GM12874 (cell line): Measurements from ENCODE around the gene SLC41A1.

Source experiments
- TF ChIP-seq, protein P1 (sequence below): IDR thresholded peaks from 2 replicates; pipeline ENCODE4 v1.5.1; 2011; ENCODE audit warnings: low read depth, mild to moderate bottlenecking, control low read depth, low read length, moderate library complexity; ENCODE audit not compliant: insufficient read depth

The SLC41A1 gene

DNA sequence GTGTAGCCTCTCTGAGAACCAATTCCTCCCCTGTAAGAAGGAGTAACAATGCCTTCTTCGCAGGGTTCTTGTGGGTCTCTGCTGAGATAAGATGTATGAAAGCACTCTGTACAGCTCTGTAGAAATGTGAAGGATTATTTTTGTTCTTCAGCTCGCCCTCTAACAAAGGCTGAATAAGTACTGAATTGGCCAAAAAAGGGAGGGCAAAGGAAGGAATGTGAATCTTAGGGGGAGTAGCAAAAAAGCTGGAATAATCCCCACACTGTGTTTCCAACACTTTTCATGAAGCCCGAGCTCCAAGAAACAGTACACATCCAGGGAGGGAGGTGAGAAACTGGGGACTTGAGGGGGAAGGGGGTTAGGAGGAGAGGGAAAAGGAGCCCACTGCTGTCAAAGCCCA, 14.0 kb upstream of the SLC41A1 start:
- TF ChIP-seq, protein P1, sequence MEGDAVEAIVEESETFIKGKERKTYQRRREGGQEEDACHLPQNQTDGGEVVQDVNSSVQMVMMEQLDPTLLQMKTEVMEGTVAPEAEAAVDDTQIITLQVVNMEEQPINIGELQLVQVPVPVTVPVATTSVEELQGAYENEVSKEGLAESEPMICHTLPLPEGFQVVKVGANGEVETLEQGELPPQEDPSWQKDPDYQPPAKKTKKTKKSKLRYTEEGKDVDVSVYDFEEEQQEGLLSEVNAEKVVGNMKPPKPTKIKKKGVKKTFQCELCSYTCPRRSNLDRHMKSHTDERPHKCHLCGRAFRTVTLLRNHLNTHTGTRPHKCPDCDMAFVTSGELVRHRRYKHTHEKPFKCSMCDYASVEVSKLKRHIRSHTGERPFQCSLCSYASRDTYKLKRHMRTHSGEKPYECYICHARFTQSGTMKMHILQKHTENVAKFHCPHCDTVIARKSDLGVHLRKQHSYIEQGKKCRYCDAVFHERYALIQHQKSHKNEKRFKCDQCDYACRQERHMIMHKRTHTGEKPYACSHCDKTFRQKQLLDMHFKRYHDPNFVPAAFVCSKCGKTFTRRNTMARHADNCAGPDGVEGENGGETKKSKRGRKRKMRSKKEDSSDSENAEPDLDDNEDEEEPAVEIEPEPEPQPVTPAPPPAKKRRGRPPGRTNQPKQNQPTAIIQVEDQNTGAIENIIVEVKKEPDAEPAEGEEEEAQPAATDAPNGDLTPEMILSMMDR, result no peak

DNA sequence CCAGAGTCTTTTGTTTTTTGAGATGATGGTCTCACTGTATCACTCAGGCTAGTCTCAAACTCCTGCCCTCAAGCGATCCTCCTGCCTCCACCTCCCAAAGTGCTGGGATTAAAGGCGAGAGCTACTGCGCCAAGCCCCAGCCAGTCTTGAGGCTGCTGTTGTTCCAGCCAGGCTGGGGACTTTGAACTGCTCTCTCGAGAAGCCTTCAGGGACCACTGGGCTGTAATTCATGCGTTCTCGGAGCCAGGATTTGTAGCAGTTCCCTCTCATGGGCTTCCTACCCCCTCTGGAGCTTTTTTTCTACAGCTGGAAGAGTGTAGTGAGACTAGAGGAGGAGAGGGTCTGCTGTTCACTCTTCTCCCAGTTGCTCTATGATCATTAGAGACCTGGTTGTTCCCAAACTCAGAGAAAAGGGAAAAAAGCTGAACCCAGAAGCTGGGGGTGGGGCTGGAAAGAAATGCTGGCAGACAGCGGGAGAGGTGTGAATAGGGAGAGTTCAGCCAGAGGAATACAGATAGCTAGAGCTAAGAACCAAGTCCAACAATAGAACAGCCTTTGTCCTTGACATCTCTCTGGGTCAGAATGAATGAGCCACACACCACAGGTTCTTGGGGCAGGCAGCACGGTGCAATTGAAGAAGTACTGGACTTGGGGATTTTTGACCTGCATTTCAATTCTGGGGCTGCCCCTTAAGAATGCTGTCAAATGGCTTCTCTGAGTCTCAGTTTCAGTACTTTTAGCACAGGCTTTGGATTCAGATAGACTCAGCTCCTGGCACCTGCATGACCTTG, 13.2 kb upstream of the SLC41A1 start:
- TF ChIP-seq, protein P1, result no peak

DNA sequence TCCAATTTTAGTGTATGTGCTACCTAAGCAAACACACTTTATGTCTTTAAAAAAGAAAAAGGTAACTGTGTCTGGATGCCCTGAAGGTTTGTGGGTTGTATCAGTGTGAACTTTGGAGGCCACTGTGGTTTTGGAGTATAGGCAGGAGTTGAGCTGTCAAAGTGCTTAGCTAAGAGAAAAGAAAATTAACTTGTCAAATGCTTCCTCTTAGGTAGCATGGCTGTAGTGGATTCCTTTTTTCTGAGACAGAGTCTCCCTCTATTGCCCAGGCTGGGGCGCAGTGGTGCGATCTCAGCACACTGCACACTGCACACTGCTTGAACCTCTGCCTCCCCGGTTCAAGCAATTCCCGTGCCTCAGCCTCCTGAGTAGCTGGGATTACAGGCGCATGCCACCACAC, 11.2 kb upstream of the SLC41A1 start:
- TF ChIP-seq, protein P1, result no peak

DNA sequence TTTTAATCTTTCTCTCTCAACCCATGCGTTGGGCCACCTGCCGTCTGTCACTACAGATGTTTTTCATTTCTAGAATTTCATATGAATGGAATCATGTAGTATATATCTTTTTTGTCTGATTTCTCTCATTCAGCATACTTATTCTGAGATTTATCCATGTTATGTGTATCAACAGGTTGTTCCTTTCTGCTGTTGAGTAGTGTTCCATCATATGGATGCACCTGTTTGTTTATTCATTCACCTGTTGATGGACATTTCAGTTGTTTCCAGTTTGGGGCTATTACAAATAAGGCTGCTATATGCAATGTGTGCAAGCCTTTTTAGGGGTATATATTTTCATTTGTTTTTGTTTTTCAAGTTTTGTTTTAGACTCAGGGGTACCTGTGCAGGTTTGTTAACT, 9.4 kb upstream of the SLC41A1 start:
- TF ChIP-seq, protein P1, result no peak

DNA sequence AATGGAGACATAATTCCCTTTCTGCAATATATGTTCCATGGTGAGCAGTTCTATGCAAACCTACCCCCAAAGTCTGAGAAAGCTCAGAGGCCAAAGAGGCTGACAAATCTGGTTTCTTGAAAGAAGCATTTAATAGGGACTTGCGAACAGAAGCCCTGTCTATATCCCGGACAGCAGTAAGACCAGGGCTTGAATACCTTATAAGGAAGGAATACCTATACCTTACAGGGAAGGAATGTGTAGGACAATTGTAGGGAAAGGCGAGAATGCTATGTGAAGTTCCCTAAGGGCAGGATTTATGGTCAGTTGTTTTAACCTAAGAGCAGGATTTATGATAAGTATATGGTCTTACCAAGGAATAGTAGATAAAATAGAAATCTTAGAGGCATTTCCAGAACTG, 5.0 kb upstream of the SLC41A1 start:
- TF ChIP-seq, protein P1, result no peak

DNA sequence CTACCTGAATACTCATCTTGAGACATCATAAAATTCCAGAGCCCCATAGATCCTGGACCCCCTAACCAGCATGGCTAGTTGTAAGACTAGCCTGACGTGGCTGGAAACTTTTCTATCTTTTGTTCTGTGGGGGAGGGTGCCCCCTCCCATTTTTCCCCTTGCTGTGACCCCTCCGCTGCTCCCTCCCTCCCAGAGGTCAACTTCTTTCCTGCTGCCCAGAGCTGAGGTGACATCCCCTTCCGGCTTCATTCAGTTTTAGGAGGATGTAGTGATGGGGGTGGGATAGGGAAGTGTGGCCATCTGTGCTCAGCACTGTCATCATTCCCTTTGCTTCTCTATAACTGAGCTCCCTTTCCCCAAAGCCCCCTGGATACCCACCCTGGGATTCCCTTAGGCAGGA, 4.4 kb upstream of the SLC41A1 start:
- TF ChIP-seq, protein P1, result no peak

DNA sequence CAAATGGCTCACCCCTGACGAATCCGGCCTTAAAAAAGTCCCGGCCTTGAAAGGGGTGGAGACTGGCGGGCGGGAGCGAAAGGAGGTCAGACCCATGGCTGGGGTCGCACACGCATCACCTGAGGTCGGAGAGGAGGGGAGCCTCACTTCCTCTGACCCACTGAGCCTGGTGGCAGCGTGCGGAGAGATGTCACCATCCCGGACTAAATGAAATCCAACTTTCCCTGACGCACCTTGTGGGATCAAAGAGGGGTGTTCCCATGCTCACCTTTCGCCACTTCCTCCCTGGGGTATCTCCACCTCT, 709 bp upstream of the SLC41A1 start:
- TF ChIP-seq, protein P1, result no peak
